RWPE1 (cell line): ENCODE results near the gene IRGQ.

Experiments
- CTCF ChIA-PET: fragments of 350-600 bp; sonication (Branson Sonifier 250); formaldehyde crosslinking; extraction: SDS; loops from one replicate; lab custom pipeline; 2021; lab: Yijun Ruan, JAX
- POLR2A ChIA-PET: fragments of 400-600 bp; formaldehyde crosslinking; extraction: SDS; loops from one replicate; lab custom pipeline; 2020; ENCODE audit warnings: antibody characterized with exemption; ENCODE audit not compliant: low non-redundant PET; lab: Yijun Ruan, JAX
- DNase-seq: peaks from one replicate; pipeline ENCODE4 v3.0.0; 2012; ENCODE audit warnings: low spot score
- H3K27ac ChIP-seq: fragments of 450-650 bp; 2 replicates; pipeline ENCODE4 v1.5.1; 2017
- TF ChIP-seq, protein P1 (sequence below): fragments of 450-650 bp; conservative IDR thresholded peaks from 2 replicates; pipeline ENCODE4 v1.5.1; 2017; ENCODE audit warnings: low read depth, mild to moderate bottlenecking

The IRGQ gene

DNA sequence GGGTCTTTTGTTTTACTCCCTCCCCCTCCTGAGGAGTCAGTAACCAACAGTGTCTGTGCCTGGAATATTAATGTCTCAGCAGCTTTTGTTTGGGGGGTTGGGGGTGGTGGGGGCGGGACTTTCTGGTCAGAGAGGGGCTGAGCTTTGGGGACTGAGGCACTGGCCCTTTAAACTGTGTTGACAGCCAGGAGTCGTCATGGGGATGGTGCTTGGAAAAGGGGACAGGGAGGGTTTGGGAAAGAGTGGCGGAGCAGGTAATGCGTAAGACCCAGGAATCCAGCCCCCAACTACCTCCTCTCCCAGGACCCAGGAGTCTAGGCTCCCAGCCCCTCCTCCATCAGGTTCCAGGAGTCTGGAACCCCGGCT is 38.6 kb upstream of the IRGQ start:
- CTCF ChIA-PET: interaction anchor here (0.6 kb wide), 2 partner anchors 40 to 787 kb away, joined by 3 to 6 read pairs; no protein-coding TSS in a partner anchor
- POLR2A ChIA-PET: no interaction called here
- no peak for DNase-seq
- 0 out of 2 replicates have a peak overlapping the region, but pooled peaks have one; percentile 6 for H3K27ac ChIP-seq
- TF ChIP-seq, protein P1, sequence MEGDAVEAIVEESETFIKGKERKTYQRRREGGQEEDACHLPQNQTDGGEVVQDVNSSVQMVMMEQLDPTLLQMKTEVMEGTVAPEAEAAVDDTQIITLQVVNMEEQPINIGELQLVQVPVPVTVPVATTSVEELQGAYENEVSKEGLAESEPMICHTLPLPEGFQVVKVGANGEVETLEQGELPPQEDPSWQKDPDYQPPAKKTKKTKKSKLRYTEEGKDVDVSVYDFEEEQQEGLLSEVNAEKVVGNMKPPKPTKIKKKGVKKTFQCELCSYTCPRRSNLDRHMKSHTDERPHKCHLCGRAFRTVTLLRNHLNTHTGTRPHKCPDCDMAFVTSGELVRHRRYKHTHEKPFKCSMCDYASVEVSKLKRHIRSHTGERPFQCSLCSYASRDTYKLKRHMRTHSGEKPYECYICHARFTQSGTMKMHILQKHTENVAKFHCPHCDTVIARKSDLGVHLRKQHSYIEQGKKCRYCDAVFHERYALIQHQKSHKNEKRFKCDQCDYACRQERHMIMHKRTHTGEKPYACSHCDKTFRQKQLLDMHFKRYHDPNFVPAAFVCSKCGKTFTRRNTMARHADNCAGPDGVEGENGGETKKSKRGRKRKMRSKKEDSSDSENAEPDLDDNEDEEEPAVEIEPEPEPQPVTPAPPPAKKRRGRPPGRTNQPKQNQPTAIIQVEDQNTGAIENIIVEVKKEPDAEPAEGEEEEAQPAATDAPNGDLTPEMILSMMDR: no peak

DNA sequence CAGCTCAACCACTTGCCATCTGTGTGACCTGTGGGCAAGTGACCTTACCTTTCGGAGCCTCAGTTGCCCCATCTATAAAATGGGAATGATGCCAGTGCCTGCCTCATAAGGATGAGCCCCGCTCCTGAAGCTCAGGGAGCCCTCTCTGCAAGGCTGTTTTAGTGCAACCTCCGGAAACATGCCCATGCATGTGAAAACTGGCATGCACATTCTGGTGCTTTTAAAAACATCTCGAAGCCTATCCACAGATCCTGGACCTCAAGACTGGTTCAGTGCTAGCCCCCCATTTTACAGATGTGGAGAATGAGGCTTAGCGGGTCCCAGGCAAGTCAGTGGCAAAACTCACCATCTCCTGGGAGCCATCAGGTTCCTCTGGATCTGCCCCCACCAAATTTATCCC is 38.1 kb upstream of the IRGQ start:
- no peak overlapping the region for H3K27ac ChIP-seq
- POLR2A ChIA-PET: interaction anchor here (0.6 kb wide), 2 partner anchors 14 to 171 kb away, joined by 6 to 8 read pairs; no protein-coding TSS in a partner anchor
- TF ChIP-seq, protein P1: no peak
- CTCF ChIA-PET: no interaction called here
- DNase-seq: peak; percentile 25

DNA sequence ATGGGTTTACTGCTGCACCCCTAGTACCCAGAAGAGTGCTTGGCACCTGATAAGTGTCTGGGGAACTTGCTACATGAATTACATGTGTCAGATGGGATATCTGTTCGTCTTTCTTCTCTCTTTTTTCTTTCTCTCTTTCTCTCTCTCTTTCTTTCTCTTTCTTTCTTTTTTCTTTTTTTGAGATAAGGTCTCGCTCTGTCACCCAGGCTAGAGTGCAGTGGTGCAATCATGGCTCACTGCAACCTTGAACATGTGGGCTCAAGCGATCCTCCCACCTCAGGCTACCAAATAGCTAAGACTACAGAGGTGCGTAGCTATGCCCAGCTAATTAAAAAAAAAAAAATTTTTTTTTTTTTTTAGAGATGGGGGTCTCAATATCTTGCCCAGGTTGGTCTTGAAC is 37.6 kb upstream of the IRGQ start:
- TF ChIP-seq, protein P1: no peak
- no peak overlapping the region for H3K27ac ChIP-seq
- ChIA-PET CTCF (interaction anchor here (0.5 kb wide), 1 partner anchor 1091 kb away, joined by 3 read pairs; no protein-coding TSS in a partner anchor), POLR2A (interaction anchor here (0.6 kb wide), 3 partner anchors 13 to 170 kb away, joined by 3 to 8 read pairs (median 6); no protein-coding TSS in a partner anchor)
- DNase-seq: no peak

DNA sequence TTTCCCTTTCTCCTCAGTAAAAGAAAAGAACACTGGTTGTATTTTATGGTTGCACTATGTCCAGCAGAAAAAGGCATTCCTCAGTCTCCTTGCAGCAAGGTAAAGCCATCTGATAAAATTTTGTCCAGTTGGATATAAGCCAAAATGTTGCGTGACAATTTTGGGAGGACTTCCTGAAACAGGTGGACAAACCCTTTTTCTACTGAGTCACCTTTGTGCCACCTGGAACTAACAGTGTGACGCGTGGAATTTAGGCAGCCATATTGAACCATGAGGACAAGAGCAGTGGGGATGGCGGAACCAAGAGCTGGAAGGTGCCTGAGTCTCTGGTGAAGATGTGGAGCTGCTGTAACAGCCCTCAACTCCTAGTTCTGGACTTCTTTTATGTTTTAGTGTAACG is 35.6 kb upstream of the IRGQ start:
- TF ChIP-seq, protein P1: no peak
- ChIA-PET POLR2A (no interaction called here), CTCF (no interaction called here)
- H3K27ac ChIP-seq: no peak overlapping the region
- no peak for DNase-seq

DNA sequence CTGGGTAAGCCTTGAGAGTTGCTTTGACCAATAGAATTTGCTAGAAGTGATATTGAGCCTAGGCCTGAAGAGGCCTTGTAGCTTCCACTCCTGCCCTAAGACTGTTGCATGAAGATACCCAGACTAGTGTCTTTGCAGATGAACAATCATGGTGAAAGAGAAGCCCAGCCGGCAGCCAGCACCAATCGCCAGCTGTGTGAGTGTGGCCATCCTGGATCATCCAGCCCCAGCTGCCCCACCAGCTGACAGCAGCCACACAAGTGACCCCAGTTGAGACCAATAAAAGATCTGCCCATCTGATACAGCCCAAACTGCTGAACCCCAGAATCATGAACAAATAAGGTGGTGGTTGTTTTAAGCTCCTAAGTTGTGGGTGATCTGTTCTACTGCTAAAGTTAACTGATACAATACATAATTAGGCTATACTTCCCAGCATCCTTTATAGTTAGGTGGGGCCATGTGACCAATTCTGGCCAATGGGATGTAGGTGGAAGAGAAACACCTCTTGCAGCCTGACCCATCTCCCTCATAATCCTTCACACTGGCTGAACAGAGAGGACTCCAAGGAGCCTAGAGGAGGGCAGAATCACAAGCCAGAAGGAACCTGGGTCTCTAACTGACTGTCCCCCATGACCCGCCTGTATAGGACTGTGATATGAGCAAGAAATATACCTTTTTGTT is 32.9 kb upstream of the IRGQ start:
- DNase-seq: no peak
- ChIA-PET POLR2A (no interaction called here), CTCF (interaction anchor here (0.6 kb wide), 1 partner anchor 79 kb away, joined by 3 read pairs; no protein-coding TSS in a partner anchor)
- no peak overlapping the region for H3K27ac ChIP-seq
- TF ChIP-seq, protein P1: no peak

DNA sequence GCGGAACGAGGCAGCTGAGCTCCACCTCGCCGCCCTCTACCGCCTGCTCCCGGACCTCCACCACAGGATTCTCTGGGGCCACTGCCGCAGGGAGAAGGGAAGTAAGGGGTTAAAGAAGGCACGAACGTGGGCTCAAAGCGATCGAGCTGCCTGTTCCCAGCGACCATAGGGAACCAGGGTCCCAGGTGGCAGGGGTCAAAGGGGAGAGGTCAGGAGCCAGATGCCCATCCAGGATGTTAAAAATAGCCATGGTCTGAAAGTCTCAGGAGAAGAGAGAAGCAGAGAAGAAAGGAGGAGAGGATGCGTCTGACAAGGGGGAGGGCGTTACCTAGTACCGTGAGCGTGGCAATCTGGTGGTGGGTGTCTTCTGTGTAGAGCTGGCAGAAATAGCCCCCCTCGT is 30.9 kb upstream of the IRGQ start:
- CTCF ChIA-PET: no interaction called here
- TF ChIP-seq, protein P1: no peak
- no peak for DNase-seq
- POLR2A ChIA-PET: no interaction called here
- no peak overlapping the region for H3K27ac ChIP-seq
